GM19397 (cell line): ENCODE measurements around the gene MUC4.
"Not testable (repeated sequence)": the region's sequence is repeated elsewhere in the genome, so short reads cannot be mapped to it uniquely, and the experiment has no call there.

Source experiments
- ATAC-seq: cut with Tn5 transposase; IDR thresholded peaks from one replicate; pipeline ENCODE4 v1.9.1; 2021; ENCODE audit warnings: mild to moderate bottlenecking, moderate library complexity; ENCODE audit not compliant: unreplicated experiment

The MUC4 gene

GRCh38 chr3:195838714-195839113 is 27.0 kb upstream of the MUC4 start:
- no peak for ATAC-seq

DNA sequence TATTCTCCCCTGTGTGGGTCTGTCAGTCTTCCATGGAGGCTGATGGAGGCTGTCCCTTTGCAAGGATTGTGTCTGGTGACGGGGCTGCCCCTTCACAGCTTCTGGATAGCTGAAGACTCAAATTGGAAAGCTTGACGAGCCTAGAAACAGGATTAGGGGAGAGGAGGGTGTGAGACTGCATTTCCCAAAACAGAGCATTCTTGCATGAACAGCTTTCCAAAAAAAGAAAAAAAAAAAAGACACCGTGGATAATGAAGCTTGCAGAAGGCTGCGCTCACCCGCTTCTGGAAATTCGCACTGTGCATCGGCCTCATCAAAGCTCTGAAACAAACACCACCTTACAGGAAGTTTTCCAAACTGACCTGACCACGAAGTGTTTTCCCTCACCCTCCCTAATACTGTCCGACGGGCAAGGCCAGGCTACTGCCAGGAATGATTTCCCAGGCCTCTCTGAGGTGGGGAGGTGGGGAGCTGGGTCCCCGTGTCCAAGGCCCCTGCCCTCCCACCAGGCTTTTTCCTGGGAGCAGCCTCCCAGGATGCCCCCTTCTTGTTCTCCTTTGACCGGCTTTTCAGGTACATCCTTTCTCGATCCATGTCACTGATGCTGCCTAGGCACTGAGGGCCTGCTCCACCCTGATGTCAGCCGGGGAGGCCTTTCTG is 24.9 kb upstream of the MUC4 start:
- no peak for ATAC-seq

- no peak for ATAC-seq
Observed at GRCh38 chr3:195835791-195836190, 24.1 kb upstream of the MUC4 start.

- ATAC-seq, result no peak
Observed at GRCh38 chr3:195834675-195835583, 23.2 kb upstream of the MUC4 start.

DNA sequence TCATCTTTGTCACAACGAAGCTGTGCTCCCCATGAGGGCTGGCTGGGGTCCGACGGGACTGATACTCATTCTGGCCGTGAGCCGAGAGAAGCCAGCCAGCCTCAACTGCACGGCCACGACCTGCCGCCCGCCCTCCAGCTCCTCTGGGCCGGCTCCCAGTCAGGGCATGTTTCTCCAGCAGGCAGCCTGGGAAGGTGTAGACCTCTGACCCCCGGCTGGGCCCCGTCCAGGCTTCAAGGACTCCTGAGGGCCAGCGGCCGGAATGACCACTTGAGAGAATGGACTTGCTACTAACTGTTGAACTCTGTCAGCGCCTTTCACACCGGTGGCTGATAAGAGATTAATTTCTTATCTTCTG is 18.1 kb upstream of the MUC4 start:
- ATAC-seq, result no peak

- no peak for ATAC-seq
Observed at GRCh38 chr3:195828762-195829161, 17.0 kb upstream of the MUC4 start.

DNA sequence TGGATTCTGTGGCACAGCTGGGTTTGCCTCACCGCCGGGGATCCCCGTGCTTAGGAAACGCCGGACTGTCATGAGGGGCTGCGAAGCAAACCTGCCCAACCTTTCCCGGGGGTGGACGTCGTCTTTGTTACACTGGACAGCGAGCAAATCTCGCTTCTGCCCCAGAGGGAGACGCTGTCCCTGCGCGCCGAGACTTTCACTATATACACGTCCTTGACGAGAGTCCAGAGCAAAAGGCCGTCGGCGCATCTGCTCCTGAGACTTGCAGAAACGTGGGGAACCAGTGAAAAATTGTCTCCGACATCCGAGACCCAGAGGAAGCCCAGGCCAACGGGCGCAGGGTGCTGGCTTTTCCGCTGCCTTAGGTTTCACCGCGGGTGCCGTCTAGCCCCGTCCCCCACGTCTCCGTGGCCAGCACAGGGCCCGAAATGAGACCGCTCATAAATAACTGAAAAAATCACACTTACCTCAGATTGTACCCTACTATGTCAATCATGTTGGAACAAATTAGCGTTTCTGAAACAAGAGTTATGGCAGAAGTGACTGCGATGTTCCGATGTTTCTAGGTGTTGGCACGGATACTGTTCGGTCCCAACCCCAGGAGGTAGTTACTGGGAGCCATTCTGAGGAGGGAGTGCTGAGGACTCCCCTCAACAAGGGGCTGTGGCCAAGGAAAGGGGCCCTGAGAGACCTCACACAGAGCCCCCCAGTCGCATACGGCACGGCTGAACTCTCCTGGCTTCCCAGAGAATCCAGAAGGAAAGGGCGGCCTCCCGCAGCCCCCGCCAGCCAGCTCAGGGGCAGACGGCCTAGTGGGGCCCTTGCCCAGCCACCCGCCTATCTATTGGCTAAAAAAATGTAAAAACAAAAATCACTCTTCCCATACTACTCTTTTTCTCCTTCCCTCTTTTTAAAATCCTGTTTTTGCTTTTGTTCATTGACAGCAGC is 14.4 kb upstream of the MUC4 start:
- no peak for ATAC-seq

DNA sequence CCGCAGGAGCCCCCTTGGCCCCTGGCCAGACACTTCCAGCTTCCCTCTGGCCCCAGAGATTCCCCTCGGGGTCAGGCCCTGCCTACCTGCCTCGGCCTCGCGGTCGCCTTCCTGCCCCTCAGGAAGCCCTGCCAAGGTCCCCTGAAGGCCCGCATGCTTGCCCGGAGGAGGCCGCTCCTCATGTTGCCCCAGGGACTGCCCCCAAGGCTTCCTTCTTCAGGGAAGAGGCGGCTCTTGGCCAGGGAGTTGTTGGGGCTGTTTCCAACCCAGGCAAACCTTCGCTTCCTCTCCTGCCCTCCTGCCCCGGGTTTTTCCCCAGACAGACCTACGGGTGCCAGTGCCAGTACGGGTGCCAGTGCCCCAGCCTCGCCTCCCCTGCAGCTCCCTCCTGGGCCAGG is 13.5 kb upstream of the MUC4 start:
- ATAC-seq, result no peak

DNA sequence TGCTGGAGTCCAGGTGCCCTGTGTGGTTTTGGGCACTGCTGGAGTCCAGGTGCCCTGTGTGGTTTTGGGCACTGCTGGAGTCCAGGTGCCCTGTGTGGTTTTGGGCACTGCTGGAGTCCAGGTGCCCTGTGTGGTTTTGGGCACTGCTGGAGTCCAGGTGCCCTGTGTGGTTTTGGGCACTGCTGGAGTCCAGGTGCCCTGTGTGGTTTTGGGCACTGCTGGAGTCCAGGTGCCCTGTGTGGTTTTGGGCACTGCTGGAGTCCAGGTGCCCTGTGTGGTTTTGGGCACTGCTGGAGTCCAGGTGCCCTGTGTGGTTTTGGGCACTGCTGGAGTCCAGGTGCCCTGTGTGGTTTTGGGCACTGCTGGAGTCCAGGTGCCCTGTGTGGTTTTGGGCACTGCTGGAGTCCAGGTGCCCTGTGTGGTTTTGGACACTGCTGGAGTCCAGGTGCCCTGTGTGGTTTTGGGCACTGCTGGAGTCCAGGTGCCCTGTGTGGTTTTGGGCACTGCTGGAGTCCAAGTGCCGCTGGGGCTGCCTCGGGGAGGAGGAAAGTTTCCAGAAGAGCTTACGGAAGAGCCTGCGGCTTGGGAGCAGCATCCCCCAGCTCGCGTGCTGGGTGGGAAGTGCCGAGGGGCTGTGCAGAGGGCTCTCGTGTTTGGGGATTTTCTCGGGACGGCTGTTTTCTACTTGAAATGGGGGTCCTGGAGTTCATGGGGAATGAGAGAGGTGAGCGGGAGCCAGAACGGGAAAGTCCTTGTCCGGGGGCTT is 12.9 kb upstream of the MUC4 start:
- not testable (repeated sequence) for ATAC-seq

- no peak for ATAC-seq
Observed at GRCh38 chr3:195823999-195824398, 12.3 kb upstream of the MUC4 start.

- ATAC-seq, result no peak
Observed at GRCh38 chr3:195823280-195823679, 11.6 kb upstream of the MUC4 start.

DNA sequence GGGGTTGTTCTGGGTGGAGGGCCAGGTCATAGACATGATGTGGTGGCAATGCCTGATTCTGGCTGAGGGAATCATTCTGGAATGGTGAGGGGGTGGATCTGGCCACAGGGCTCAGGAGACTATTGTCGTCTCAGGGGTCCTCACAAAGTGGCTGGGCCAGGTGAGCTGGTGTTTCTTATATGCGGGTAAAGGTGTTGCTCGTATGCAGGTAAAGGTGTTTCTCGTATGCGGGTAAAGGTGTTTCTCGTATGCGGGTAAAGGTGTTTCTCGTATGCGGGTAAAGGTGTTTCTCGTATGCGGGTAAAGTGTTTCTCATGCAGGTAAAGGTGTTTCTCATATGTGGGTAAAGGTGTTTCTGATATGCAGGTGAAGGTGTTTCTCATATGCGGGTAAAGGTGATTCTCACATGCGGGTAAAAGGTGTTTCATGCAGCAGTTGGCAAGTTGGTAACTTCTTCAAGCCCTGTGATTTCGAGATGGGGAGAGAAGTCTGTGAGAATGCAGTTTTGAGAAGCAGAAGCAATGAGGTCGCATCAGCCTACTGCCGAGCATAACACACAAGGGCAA is 10.5 kb upstream of the MUC4 start:
- ATAC-seq, result no peak

GRCh38 chr3:195821403-195822130 is 9.8 kb upstream of the MUC4 start:
- no peak for ATAC-seq

GRCh38 chr3:195820901-195821300 is 9.2 kb upstream of the MUC4 start:
- ATAC-seq, result no peak

- no peak for ATAC-seq
Observed at GRCh38 chr3:195820186-195820585, 8.5 kb upstream of the MUC4 start.

GRCh38 chr3:195818301-195818700 is 6.6 kb upstream of the MUC4 start:
- ATAC-seq, result no peak

GRCh38 chr3:195817578-195818135 is 5.9 kb upstream of the MUC4 start:
- no peak for ATAC-seq

DNA sequence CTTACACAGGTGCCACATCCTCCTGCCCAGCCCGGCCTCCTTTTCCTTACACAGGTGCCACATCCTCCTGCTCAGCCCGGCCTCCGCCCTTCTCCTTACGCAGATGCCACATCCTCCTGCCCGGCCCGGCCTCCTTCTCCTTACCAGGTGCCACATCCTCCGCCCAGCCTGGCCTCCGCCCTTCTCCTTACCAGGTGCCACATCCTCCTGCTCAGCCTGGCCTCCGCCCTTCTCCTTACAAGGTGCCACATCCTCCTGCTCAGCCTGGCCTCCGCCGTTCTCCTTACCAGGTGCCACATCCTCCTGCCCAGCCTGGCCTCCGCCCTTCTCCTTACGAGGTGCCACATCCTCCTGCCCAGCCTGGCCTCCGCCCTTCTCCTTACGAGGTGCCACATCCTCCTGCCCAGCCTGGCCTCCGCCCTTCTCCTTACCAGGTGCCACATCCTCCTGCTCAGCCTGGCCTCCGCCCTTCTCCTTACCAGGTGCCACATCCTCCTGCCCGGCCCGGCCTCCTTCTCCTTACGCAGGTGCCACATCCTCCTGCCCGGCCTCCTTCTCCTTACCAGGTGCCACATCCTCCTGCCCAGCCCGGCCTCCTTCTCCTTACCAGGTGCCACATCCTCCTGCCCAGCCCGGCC is 4.7 kb upstream of the MUC4 start:
- not testable (repeated sequence) for ATAC-seq
